GM18519 (cell line): ENCODE measurements around the gene GIPC3.
"Not testable (repeated sequence)": the region's sequence is repeated elsewhere in the genome, so short reads cannot be mapped to it uniquely, and the experiment has no call there.

Experiments
- ATAC-seq: cut with Tn5 transposase; IDR thresholded peaks from one replicate; pipeline ENCODE4 v1.9.1; 2021; ENCODE audit warnings: mild to moderate bottlenecking, moderate library complexity; ENCODE audit not compliant: unreplicated experiment, low FRiP score

Gene GIPC3

GRCh38 chr19:3550947-3551791, 34.1 kb upstream of the GIPC3 start:
- no peak for ATAC-seq

GRCh38 chr19:3551792-3552095, 33.5 kb upstream of the GIPC3 start:
- no peak for ATAC-seq

DNA sequence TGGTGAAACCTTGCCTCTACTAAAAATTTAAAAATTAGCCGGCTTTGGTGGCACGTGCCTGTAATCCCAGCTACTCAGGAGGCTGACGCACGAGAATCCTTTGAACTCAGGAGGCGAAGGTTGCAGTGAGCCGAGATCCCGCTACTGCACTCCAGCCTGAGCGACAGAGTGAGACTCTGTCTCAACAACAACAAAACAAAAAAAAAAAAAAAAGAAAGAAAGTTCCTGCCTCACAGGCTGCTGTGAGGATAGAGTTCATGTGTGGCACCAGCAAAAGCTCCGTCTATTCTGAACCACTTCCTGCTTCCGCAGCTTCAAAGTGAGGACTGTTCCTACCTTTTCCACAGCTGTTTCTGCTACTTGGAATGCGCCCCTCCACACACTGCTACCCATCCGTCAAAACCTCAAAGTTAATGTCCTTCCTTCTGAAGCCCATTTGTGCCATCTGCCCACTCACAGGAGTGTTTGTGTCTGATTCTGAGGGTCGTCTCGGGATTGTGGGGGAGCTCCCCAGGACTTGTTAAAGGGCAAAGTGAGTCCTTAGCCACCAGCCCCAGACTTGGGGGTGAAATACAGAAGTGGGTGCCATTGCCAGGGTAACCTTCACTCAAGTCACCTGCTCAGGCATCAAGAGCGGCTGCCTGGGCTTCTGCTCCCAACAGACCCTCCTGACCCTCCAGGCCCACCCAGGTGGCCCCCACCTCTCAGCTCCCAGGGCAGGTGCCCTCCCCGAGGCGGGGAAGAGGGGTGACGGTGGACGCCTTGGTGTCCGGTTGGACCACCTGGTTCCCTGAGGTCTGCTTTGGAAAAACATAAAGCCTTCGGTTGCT, 30.8 kb upstream of the GIPC3 start:
- ATAC-seq = no peak

GRCh38 chr19:3555653-3556422, 29.4 kb upstream of the GIPC3 start:
- no peak for ATAC-seq

DNA sequence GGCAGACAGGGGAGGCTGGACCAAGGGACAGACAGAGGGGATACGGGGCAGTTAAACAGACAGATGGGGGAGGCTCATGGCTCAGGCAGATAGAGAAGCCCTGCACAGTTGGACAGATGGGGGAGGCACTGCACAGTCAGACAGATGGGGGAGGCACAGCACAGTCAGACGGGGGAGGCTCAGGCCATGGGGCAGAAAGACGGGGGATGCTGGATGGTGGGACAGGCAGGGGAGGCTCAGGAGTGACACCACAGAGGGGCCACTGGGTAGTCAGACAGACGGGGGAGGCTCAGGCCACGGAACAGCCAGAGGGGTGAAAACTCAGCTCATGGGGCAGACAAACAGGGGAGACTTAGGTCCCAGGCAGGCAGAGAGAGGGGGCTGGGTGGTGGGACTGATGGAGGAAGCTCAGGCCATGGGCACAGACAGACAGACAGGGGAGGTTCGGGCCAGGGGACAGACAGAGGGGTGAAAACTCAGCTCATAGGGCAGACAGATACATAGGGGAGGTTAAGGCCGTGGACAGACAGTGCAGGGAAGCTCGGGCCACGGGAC, 28.8 kb upstream of the GIPC3 start:
- ATAC-seq = no peak

GRCh38 chr19:3556978-3557460, 28.3 kb upstream of the GIPC3 start:
- peak; percentile 25 for ATAC-seq

GRCh38 chr19:3557461-3558248, 27.6 kb upstream of the GIPC3 start, which contains the start of gene MFSD12:
MFSD12 (minus strand) TSS chr19:3557586; CDS start chr19:3557403, 183 bp downstream.
- ATAC-seq = peak; percentile 62

DNA sequence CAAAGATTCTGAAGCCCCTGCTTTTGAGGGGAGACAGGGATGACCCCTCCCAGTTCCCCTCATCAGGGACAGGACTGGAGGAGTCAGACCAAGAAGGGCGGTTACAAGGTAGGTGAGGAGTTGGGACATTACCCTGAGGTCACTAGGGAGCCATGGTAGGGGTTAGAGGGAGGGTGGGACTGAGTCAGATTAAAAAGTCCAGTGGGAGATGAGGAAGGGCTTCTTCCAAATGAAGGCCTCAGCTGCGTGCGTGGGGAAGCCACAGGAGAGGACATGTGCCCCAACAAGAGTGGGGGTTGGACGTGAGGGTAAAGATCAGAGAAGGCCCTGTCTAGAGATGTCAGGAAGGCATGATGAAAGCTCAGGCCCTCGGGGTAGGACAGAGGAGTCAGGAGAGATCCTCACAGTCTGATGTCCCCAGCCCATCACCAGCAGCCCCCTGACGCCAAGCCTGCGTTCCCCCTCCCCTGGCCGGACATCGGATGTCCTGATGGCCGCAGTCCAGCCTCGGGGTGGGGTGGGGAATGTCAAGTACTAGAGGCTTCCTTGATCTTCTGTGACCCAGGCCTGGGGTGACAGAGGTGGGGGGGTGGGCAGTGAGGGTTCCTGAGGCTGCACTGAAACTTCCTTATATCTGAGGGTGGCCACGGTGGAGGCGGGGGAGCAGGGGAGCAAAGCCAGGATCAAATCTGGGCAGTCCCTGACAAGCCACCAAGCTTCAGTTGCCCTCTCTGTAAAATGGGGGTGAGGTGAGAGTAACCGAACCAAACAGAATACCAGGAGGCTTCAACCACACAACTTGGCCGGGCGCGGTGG, 21.4 kb upstream of the GIPC3 start:
- no peak for ATAC-seq

- no peak for ATAC-seq
Observed at GRCh38 chr19:3565139-3565538, 20.1 kb upstream of the GIPC3 start.

DNA sequence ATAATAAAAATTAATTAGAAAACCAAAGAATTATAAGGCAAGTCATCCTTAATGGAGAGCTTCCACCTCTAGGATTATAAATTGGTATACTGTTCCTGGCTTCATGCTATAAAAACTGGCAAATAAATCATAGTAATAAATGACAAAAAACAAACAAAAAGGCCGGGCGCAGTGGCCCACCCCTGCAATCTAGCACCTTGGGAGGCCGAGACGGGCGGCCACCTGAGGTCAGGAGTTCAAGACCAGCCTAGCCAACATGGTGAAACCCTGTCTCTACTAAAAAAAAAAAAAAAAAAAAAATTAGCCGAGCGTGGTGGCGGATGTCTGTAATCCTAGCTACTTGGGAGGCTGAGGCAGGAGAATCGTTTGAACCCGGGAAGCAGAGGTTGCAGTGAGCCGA, 15.2 kb upstream of the GIPC3 start:
- not testable (repeated sequence) for ATAC-seq

- ATAC-seq = no peak
Observed at GRCh38 chr19:3570606-3571011, 14.7 kb upstream of the GIPC3 start.

GRCh38 chr19:3572132-3572854, 13.0 kb upstream of the GIPC3 start:
- ATAC-seq = peak; percentile 85

GRCh38 chr19:3572855-3573161, 12.5 kb upstream of the GIPC3 start, which contains the start of gene HMG20B:
HMG20B (plus strand) TSS chr19:3572944; CDS start chr19:3573310, 366 bp downstream.
- no peak for ATAC-seq

GRCh38 chr19:3573162-3573857, 12.0 kb upstream of the GIPC3 start:
- ATAC-seq = no peak

GRCh38 chr19:3573858-3574637, 11.2 kb upstream of the GIPC3 start:
- ATAC-seq = no peak

GRCh38 chr19:3575260-3575741, 10.0 kb upstream of the GIPC3 start:
- ATAC-seq = no peak
